ENCODE measurements around the gene KIF6.

The KIF6 gene

DNA sequence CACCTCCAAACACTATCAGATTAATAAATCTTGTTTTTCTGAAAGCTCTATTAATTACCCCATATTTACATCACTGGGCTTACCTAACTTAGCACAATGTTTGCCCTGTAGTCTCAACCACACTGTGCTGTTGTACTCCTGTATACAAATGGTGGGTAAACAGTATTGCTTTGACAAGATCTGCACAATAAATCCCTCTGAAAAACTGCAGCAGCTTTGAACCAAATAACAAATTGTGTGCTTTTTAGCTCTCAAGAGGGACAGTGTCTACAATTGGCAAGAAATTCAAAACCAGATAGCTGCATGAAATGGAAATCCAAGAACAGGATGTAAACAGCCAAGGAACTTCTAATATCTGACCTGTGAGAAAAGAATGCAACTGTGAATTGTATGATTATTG lies 10.4 kb downstream of the KIF6 start:
- TF ChIP-seq, protein P1, sequence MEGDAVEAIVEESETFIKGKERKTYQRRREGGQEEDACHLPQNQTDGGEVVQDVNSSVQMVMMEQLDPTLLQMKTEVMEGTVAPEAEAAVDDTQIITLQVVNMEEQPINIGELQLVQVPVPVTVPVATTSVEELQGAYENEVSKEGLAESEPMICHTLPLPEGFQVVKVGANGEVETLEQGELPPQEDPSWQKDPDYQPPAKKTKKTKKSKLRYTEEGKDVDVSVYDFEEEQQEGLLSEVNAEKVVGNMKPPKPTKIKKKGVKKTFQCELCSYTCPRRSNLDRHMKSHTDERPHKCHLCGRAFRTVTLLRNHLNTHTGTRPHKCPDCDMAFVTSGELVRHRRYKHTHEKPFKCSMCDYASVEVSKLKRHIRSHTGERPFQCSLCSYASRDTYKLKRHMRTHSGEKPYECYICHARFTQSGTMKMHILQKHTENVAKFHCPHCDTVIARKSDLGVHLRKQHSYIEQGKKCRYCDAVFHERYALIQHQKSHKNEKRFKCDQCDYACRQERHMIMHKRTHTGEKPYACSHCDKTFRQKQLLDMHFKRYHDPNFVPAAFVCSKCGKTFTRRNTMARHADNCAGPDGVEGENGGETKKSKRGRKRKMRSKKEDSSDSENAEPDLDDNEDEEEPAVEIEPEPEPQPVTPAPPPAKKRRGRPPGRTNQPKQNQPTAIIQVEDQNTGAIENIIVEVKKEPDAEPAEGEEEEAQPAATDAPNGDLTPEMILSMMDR (IDR thresholded peaks at IDR 0.05; ENCODE audit: control extremely low read depth, extremely low read depth, low read depth, missing control alignments) = no peak
- ChIA-PET CTCF (interaction anchor here (1.8 kb wide), 1 partner anchor 13 kb away, joined by 5 read pairs; no protein-coding TSS in a partner anchor), POLR2A (no interaction called here)
- DNase-seq (ENCODE audit: extremely low spot score) = no peak

GRCh38 chr6:39707962-39708683 lies 17.1 kb downstream of the KIF6 start:
- CTCF ChIA-PET = interaction anchor here (1.0 kb wide), 1 partner anchor 12 kb away, joined by 3 read pairs; no protein-coding TSS in a partner anchor
- DNase-seq (ENCODE audit: extremely low spot score) = no peak
- POLR2A ChIA-PET = no interaction called here
- TF ChIP-seq, protein P1 (IDR thresholded peaks at IDR 0.05; ENCODE audit: control extremely low read depth, extremely low read depth, low read depth, missing control alignments) = no peak

- ChIA-PET CTCF (no interaction called here), POLR2A (no interaction called here)
- TF ChIP-seq, protein P1 (IDR thresholded peaks at IDR 0.05; ENCODE audit: control extremely low read depth, extremely low read depth, low read depth, missing control alignments) = no peak
- no peak for DNase-seq (ENCODE audit: extremely low spot score)
These were observed 18.3 kb downstream of the KIF6 start for GRCh38 chr6:39706819-39707335.

GRCh38 chr6:39702265-39702664 lies 22.9 kb downstream of the KIF6 start:
- no peak for DNase-seq (ENCODE audit: extremely low spot score)
- POLR2A ChIA-PET = no interaction called here
- CTCF ChIA-PET = interaction anchor here (1.0 to 2.4 kb wide), 3 partner anchors 9 to 22 kb away, joined by 3 to 5 read pairs (median 3); no protein-coding TSS in a partner anchor
- TF ChIP-seq, protein P1 (IDR thresholded peaks at IDR 0.05; ENCODE audit: control extremely low read depth, extremely low read depth, low read depth, missing control alignments) = no peak

- TF ChIP-seq, protein P1 (IDR thresholded peaks at IDR 0.05; ENCODE audit: control extremely low read depth, extremely low read depth, low read depth, missing control alignments) = no peak
- ChIA-PET CTCF (interaction anchor here (1.1 to 1.5 kb wide), 2 partner anchors 13 to 20 kb away, joined by 4 to 5 read pairs; no protein-coding TSS in a partner anchor), POLR2A (no interaction called here)
- DNase-seq (ENCODE audit: extremely low spot score) = no peak
These were observed 24.8 kb downstream of the KIF6 start for GRCh38 chr6:39700362-39700761.

GRCh38 chr6:39698789-39699188 lies 26.4 kb downstream of the KIF6 start:
- CTCF ChIA-PET = interaction anchor here (0.8 kb wide), 1 partner anchor 24 kb away, joined by 3 read pairs; no protein-coding TSS in a partner anchor
- no peak for DNase-seq (ENCODE audit: extremely low spot score)
- POLR2A ChIA-PET = no interaction called here
- TF ChIP-seq, protein P1 (IDR thresholded peaks at IDR 0.05; ENCODE audit: control extremely low read depth, extremely low read depth, low read depth, missing control alignments) = no peak
